Skeletal muscle satellite cell (primary cell): ENCODE results near the gene GOLGA6L26. TPM values are rescaled to one million over a fixed set of nuclear protein-coding genes. Genes with fewer than 3 reads are reported as not detected.
"Not testable (repeated sequence)": the region's sequence is repeated elsewhere in the genome, so short reads cannot be mapped to it uniquely, and the experiment has no call there.

Source experiments
- H3K27me3 ChIP-seq: 2 replicates; pipeline ENCODE4 v1.7.0; 2013; ENCODE audit warnings: low read length; ENCODE audit not compliant: control insufficient read depth, insufficient read depth
- H3K36me3 ChIP-seq: 2 replicates; pipeline ENCODE4 v1.7.0; 2013; ENCODE audit warnings: mild to moderate bottlenecking, control low read depth, low read length; ENCODE audit not compliant: insufficient read depth
- H3K4me1 ChIP-seq: 2 replicates; pipeline ENCODE4 v1.7.0; 2013; ENCODE audit warnings: low read length; ENCODE audit not compliant: control insufficient read depth, insufficient read depth
- H3K4me2 ChIP-seq: 2 replicates; pipeline ENCODE4 v1.7.0; 2013; ENCODE audit warnings: mild to moderate bottlenecking, low read length
- H3K4me3 ChIP-seq: 2 replicates; pipeline ENCODE4 v1.7.0; 2013; ENCODE audit warnings: low read length
- H3K9ac ChIP-seq: 2 replicates; pipeline ENCODE4 v1.7.0; 2013; ENCODE audit warnings: mild to moderate bottlenecking, low read depth, low read length, moderate library complexity
- H3K9me3 ChIP-seq: replicated peaks from 2 replicates; pipeline ENCODE4 v1.7.0; 2013; ENCODE audit warnings: mild to moderate bottlenecking, control low read depth, low read length
- small RNA-seq: library from RNA; depleted of rRNA; stranded (forward); fragments of <200 nt; gene quantifications from one replicate; pipeline ENCODE3, GENCODE V24; 2012

Gene GOLGA6L26

GRCh38 chr15:23354448-23354847, 20.5 kb upstream of the GOLGA6L26 start, which contains the start of gene GOLGA8S:
TSS of gene GOLGA8S (plus strand) at chr15:23354748. CDS start at chr15:23354810, 62 bp downstream.
- not testable (repeated sequence) for H3K4me1 ChIP-seq, H3K36me3 ChIP-seq, H3K9me3 ChIP-seq, H3K9ac ChIP-seq, H3K4me2 ChIP-seq, H3K27me3 ChIP-seq, H3K4me3 ChIP-seq

- not testable (repeated sequence) for H3K4me1 ChIP-seq, H3K9ac ChIP-seq, H3K27me3 ChIP-seq, H3K9me3 ChIP-seq, H3K4me2 ChIP-seq, H3K4me3 ChIP-seq, H3K36me3 ChIP-seq
Observed at GRCh38 chr15:23311233-23311632, 22.8 kb downstream of the GOLGA6L26 start.

- not testable (repeated sequence) for H3K9ac ChIP-seq, H3K27me3 ChIP-seq
Observed at GRCh38 chr15:23305921-23306320, 28.1 kb downstream of the GOLGA6L26 start.

GRCh38 chr15:23304805-23305204, 29.2 kb downstream of the GOLGA6L26 start:
- H3K4me2 ChIP-seq = peak overlapping the region; percentile 76
- H3K4me3 ChIP-seq = peak overlapping the region; percentile 74
- not testable (repeated sequence) for H3K27me3 ChIP-seq, H3K9me3 ChIP-seq, H3K36me3 ChIP-seq, H3K4me1 ChIP-seq
- peak overlapping the region; percentile 79 for H3K9ac ChIP-seq

More at GRCh38 chr15:23305921-23306320, 28.1 kb downstream of the GOLGA6L26 start:
- H3K9me3 ChIP-seq, H3K4me1 ChIP-seq, H3K36me3 ChIP-seq, H3K4me2 ChIP-seq, H3K4me3 ChIP-seq: not testable (repeated sequence)

GRCh38 chr15:23304267-23304666, 29.7 kb downstream of the GOLGA6L26 start:
- H3K9me3 ChIP-seq, H3K27me3 ChIP-seq, H3K4me1 ChIP-seq, H3K36me3 ChIP-seq: not testable (repeated sequence)
- Histone ChIP-seq H3K4me2 (peak overlapping the region; percentile 76), H3K4me3 (peak overlapping the region; percentile 74), H3K9ac (peak overlapping the region; percentile 79)

GRCh38 chr15:23303654-23304053, 30.3 kb downstream of the GOLGA6L26 start:
- not testable (repeated sequence) for H3K4me1 ChIP-seq, H3K27me3 ChIP-seq, H3K36me3 ChIP-seq, H3K9me3 ChIP-seq
- H3K9ac ChIP-seq = peak overlapping the region; percentile 79
- H3K4me2 ChIP-seq = peak overlapping the region; percentile 76
- peak overlapping the region; percentile 74 for H3K4me3 ChIP-seq

- H3K36me3 ChIP-seq, H3K4me3 ChIP-seq, H3K27me3 ChIP-seq, H3K9me3 ChIP-seq, H3K4me2 ChIP-seq, H3K4me1 ChIP-seq, H3K9ac ChIP-seq: not testable (repeated sequence)
Observed at GRCh38 chr15:23303246-23303645, 30.8 kb downstream of the GOLGA6L26 start.

Small RNAs within 50 kb of the gene (small RNA-seq; reads per million reads assigned to genes)
- gene RN7SL536P = not detected
